Endothelial cell of umbilical vein (primary cell): ENCODE measurements around the gene TUT7. TPM values are rescaled to one million over a fixed set of nuclear protein-coding genes. Genes with fewer than 3 reads are reported as not detected.
"Not testable (repeated sequence)": the region's sequence is repeated elsewhere in the genome, so short reads cannot be mapped to it uniquely, and the experiment has no call there.

ENCODE experiments used
- BruUV-seq: library from RNA; stranded (reverse); fragments of 400-500 nt; replicated peaks from 2 replicates; lab custom pipeline; 2021; lab: Mats Ljungman, UMichigan
- CTCF ChIA-PET: fragments of 300-600, 350-600 bp; sonication (Branson Sonifier 250); formaldehyde crosslinking; loops from one replicate; lab custom pipeline; 2021; ENCODE audit warnings: antibody characterized with exemption, inconsistent platforms; lab: Charles Lee
- POLR2A ChIA-PET: fragments of 300-600, 350-600 bp; sonication (Branson Sonifier 250); formaldehyde crosslinking; loops from one replicate; lab custom pipeline; 2021; ENCODE audit warnings: antibody characterized with exemption, inconsistent platforms; lab: Charles Lee
- DNase-seq: peaks from one replicate; pipeline ENCODE4 v3.0.0-alpha.2; 2011; ENCODE audit warnings: low read depth, low spot score
- FAIRE-seq: peaks from 2 replicates; lab custom pipeline; 2011; peaks lifted over from hg19 to GRCh38; lab: Jason Lieb, UNC
- H2AFZ ChIP-seq: 2 replicates; pipeline ENCODE4 v1.6.0; 2012; ENCODE audit warnings: low read depth, low read length, control low read depth, inconsistent platforms
- H3K27ac ChIP-seq: 2 replicates; pipeline ENCODE4 v1.5.1; 2011; ENCODE audit warnings: low read depth, mild to moderate bottlenecking, control low read depth, low read length, moderate library complexity; ENCODE audit not compliant: insufficient read depth
- H3K27me3 ChIP-seq, 2 experiments: 2 replicates each; pipeline versions ENCODE4 v1.6.0 to v1.6.1; 2011; ENCODE audit warnings: low read length in 2 of 2, mixed read lengths in 1 of 2; ENCODE audit not compliant: control insufficient read depth in 2 of 2, insufficient read depth in 2 of 2
- H3K36me3 ChIP-seq, 2 experiments: 2 replicates in 1 of 2; 3 replicates in 1 of 2; pipeline ENCODE4 v1.5.1; 2011; ENCODE audit warnings: low read length in 2 of 2, mild to moderate bottlenecking in 1 of 2, moderate library complexity in 1 of 2; ENCODE audit not compliant: control insufficient read depth in 2 of 2, insufficient read depth in 2 of 2; ENCODE audit errors: extremely low read depth in 1 of 2
- H3K4me1 ChIP-seq: 3 replicates; pipeline ENCODE4 v1.5.1; 2011; ENCODE audit warnings: mild to moderate bottlenecking, low read length; ENCODE audit not compliant: control insufficient read depth, insufficient read depth; ENCODE audit errors: extremely low read depth
- H3K4me2 ChIP-seq: 2 replicates; pipeline ENCODE4 v1.6.1; 2011; ENCODE audit warnings: low read length, control low read depth, mixed read lengths; ENCODE audit not compliant: insufficient read depth
- H3K4me3 ChIP-seq, 3 experiments: fragments of 200-600 bp in 1 of 3; sonication (generic), shearing (Covaris generic) in 1 of 3; replicated peaks in 1 of 3; 2 replicates each; pipeline ENCODE4 v1.5.1; 2011 to 2016; ENCODE audit warnings: control low read depth in 3 of 3, low read length in 3 of 3, mild to moderate bottlenecking in 2 of 3, inconsistent platforms in 1 of 3, low read depth in 1 of 3, moderate library complexity in 1 of 3; ENCODE audit not compliant: insufficient read depth in 1 of 3
- H3K79me2 ChIP-seq: 2 replicates; pipeline ENCODE4 v1.6.0; 2012; ENCODE audit warnings: low read length, inconsistent platforms; ENCODE audit not compliant: control insufficient read depth, insufficient read depth
- H3K9ac ChIP-seq: replicated peaks from 2 replicates; pipeline ENCODE3; 2011; ENCODE audit warnings: low read length, control low read depth; ENCODE audit not compliant: insufficient read depth; ENCODE audit errors: extremely low read depth
- H3K9me1 ChIP-seq: replicated peaks from 3 replicates; pipeline ENCODE4 v1.6.0; 2011; ENCODE audit warnings: mild to moderate bottlenecking, low read length; ENCODE audit not compliant: control insufficient read depth, insufficient read depth; ENCODE audit errors: extremely low read depth
- H3K9me3 ChIP-seq: replicated peaks from 2 replicates; pipeline ENCODE4 v1.5.1; 2012; ENCODE audit warnings: low read length, inconsistent platforms; ENCODE audit not compliant: control insufficient read depth, insufficient read depth
- H4K20me1 ChIP-seq: replicated peaks from 2 replicates; pipeline ENCODE3; 2011; ENCODE audit warnings: mild to moderate bottlenecking, low read length; ENCODE audit not compliant: control insufficient read depth, insufficient read depth; ENCODE audit errors: extremely low read depth
- CTCF ChIP-seq, 2 donors: IDR thresholded peaks; 1 replicate in 1 of 2; 2 replicates in 1 of 2; pipeline ENCODE4 v1.5.1; 2011; ENCODE audit warnings: low read length in 2 of 2, mild to moderate bottlenecking in 2 of 2, moderate library complexity in 2 of 2, control low read depth in 1 of 2, inconsistent platforms in 1 of 2, low read depth in 1 of 2; ENCODE audit not compliant: insufficient read depth in 1 of 2; ENCODE audit errors: extremely low read depth in 1 of 2
- EZH2 ChIP-seq: IDR thresholded peaks from 2 replicates; pipeline ENCODE4 v1.6.1; 2012; ENCODE audit warnings: borderline replicate concordance, low read depth, mild to moderate bottlenecking, moderate library complexity, low read length, inconsistent platforms; ENCODE audit not compliant: severe bottlenecking
- FOS ChIP-seq: IDR thresholded peaks from 2 replicates; pipeline ENCODE4 v1.6.1; 2011; ENCODE audit warnings: mild to moderate bottlenecking, low read length, moderate library complexity, borderline replicate concordance; ENCODE audit not compliant: insufficient read depth
- GATA2 ChIP-seq: IDR thresholded peaks from 2 replicates; pipeline ENCODE4 v1.7.0; 2011; ENCODE audit warnings: low read depth, mild to moderate bottlenecking, moderate library complexity, mixed read lengths, low read length; ENCODE audit not compliant: insufficient read length, insufficient read depth
- JUN ChIP-seq: IDR thresholded peaks from 2 replicates; pipeline ENCODE4 v1.6.1; 2011; ENCODE audit warnings: borderline replicate concordance, low read depth; ENCODE audit not compliant: insufficient read length, insufficient read depth
- MYC ChIP-seq: IDR thresholded peaks from one replicate; pipeline ENCODE4 v1.6.1; 2011; ENCODE audit warnings: mild to moderate bottlenecking, low read depth, low read length
- POLR2A ChIP-seq: IDR thresholded peaks from 2 replicates; pipeline ENCODE4 v1.6.1; 2012; ENCODE audit warnings: low read depth, mild to moderate bottlenecking, control low read depth, low read length
- POLR2AphosphoS5 ChIP-seq: IDR thresholded peaks from 2 replicates; pipeline ENCODE4 v1.6.1; 2012; ENCODE audit warnings: low read depth, mild to moderate bottlenecking, control low read depth, low read length, moderate library complexity; ENCODE audit not compliant: insufficient read depth
- dilution Hi-C: fragments of 300-500 bp; cut with MboI; formaldehyde crosslinking; loops from one replicate; pipeline ENCODE4 v1.15.0; 2019; ENCODE audit warnings: low sequenced_read_pairs; ENCODE audit not compliant: extremely low pct_ligation_motif_present
- intact Hi-C: fragments of 100-400 bp; cut with micrococcal nuclease; formaldehyde crosslinking; loops from one replicate; pipeline ENCODE4 v1.10.0; 2022
- polyA plus RNA-seq, 4 experiments: library from polyadenylated mRNA; depleted of rRNA in 3 of 4; stranded (reverse) in 3 of 4; unstranded in 1 of 4; fragments of >200 nt; gene quantifications; 2 replicates each; pipeline versions ENCODE4 v1.2.1 to v1.2.3, GENCODE V29; 2011 to 2012; ENCODE audit warnings: missing spikeins in 1 of 4
- total RNA-seq: library from RNA; stranded (reverse); gene quantifications from 2 replicates; pipeline ENCODE4 v1.2.3, GENCODE V29; 2021
- TF ChIP-seq, protein P1 (sequence below): IDR thresholded peaks from 2 replicates; pipeline ENCODE4 v1.6.1; 2011; ENCODE audit not compliant: insufficient read depth, insufficient read length

The TUT7 gene
- total and polyA plus RNA-seq, 2 donors (not counting 3 experiments of a cell fraction or from before 2014, with no cell fraction given) = 5.1 to 19.0 TPM

- no peak overlapping the region for H2AFZ ChIP-seq
- H3K4me3 ChIP-seq = no peak overlapping the region
- H3K9ac ChIP-seq = no peak overlapping the region
- FAIRE-seq (no peak), DNase-seq (no peak)
- no peaks in the 10 kb centered on the region for H3K79me2 ChIP-seq
- H3K27ac ChIP-seq = no peak overlapping the region
- no peaks in the 10 kb centered on the region for H3K4me1 ChIP-seq
- ChIA-PET CTCF (no interaction called here), POLR2A (no interaction called here)
- no TSS peak for BruUV-seq
- peaks cover 11 to 16% of the 10 kb centered on the region in 2 experiments for H3K36me3 ChIP-seq
- TF ChIP-seq CTCF (IDR thresholded peaks at IDR 0.05; ENCODE audit: extremely low read depth in 1 of 2, insufficient read depth in 1 of 2, low read depth in 1 of 2, low read length in 2 of 2) (no peak), EZH2 (no peak), POLR2AphosphoS5 (no peak), MYC (no peak), JUN (no peak), FOS (no peak), GATA2 (no peak), POLR2A (no peak)
- TF ChIP-seq, protein P1, sequence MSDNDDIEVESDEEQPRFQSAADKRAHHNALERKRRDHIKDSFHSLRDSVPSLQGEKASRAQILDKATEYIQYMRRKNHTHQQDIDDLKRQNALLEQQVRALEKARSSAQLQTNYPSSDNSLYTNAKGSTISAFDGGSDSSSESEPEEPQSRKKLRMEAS = no peak
- H3K4me2 ChIP-seq = no peak overlapping the region
- no peaks in the 10 kb centered on the region for H3K9me3 ChIP-seq
- no peaks in the 10 kb centered on the region for H3K27me3 ChIP-seq
- intact Hi-C loops = no loop called here
- dilution Hi-C loops = no loop called here
- no peaks in the 10 kb centered on the region for H3K9me1 ChIP-seq
- no peaks in the 10 kb centered on the region for H4K20me1 ChIP-seq
These were observed 39.1 kb downstream of the TUT7 start for GRCh38 chr9:86315078-86315477.

DNA sequence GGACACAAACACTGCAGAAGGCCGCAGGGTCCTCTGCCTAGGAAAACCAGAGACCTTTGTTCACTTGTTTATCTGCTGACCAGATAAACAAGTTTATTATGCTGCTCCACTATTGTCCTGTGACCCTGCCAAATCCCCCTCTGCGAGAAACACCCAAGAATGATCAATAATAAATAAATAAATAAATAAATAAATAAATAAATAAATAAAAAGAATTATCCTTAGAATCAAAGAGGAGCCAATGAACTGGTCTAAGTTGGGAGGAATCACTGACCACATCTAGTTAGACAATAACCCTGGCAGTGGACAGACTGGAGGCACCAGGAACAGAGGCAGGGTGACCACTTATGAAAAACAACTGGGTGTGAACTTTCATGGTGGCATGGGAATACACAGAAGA, 41.3 kb downstream of the TUT7 start:
- H2AFZ ChIP-seq, POLR2A ChIA-PET, FAIRE-seq, dilution Hi-C loops, BruUV-seq, DNase-seq, H3K4me3 ChIP-seq, intact Hi-C loops, H3K27ac ChIP-seq, H3K4me1 ChIP-seq, H3K9ac ChIP-seq, H3K4me2 ChIP-seq, H3K9me3 ChIP-seq, H4K20me1 ChIP-seq, H3K79me2 ChIP-seq, H3K27me3 ChIP-seq, H3K9me1 ChIP-seq: not testable (repeated sequence)
- CTCF ChIA-PET = interaction anchor here (1.4 kb wide), 1 partner anchor 8 kb away, joined by 6 read pairs; no protein-coding TSS in a partner anchor
- H3K36me3 ChIP-seq = peaks cover 9 to 12% of the 10 kb centered on the region in 2 experiments
